HEK293 (cell line): Measurements from ENCODE around the gene HSPH1.

ENCODE experiments used
- CTCF ChIA-PET: fragments of 350-600 bp; formaldehyde crosslinking; extraction: SDS; loops from one replicate; lab custom pipeline; 2021; ENCODE audit warnings: antibody characterized with exemption; lab: Yijun Ruan, JAX
- POLR2A ChIA-PET: fragments of 300-600 bp; formaldehyde crosslinking; extraction: SDS; loops from one replicate; lab custom pipeline; 2020; ENCODE audit warnings: antibody characterized with exemption, inconsistent platforms; lab: Yijun Ruan, JAX
- H3K27ac ChIP-seq: fragments of 200-500 bp; sonication (Bioruptor generic); 2 replicates; pipeline ENCODE4 v1.5.1; 2014; ENCODE audit warnings: low read depth, low read length, control low read depth, inconsistent platforms; ENCODE audit errors: extremely low read depth
- H3K36me3 ChIP-seq, 2 experiments: fragments of 200-500 bp in 1 of 2; sonication (Bioruptor generic) in 1 of 2; 1 replicate in 1 of 2; 2 replicates in 1 of 2; pipeline ENCODE4 v1.5.1; 2014 to 2017; ENCODE audit warnings: inconsistent platforms in 2 of 2, low read length in 2 of 2; ENCODE audit not compliant: control insufficient read depth in 2 of 2, insufficient read depth in 1 of 2
- H3K4me1 ChIP-seq: fragments of 200-500 bp; sonication (Bioruptor generic); 2 replicates; pipeline ENCODE4 v1.5.1; 2014; ENCODE audit warnings: mild to moderate bottlenecking, low read length, inconsistent platforms; ENCODE audit not compliant: control insufficient read depth, insufficient read depth
- H3K4me3 ChIP-seq: 2 replicates; pipeline ENCODE4 v1.5.1; 2011; ENCODE audit warnings: low read depth, mild to moderate bottlenecking, control low read depth, low read length, moderate library complexity
- H3K9me3 ChIP-seq: fragments of 200-500 bp; sonication (Bioruptor generic); 2 replicates; pipeline ENCODE4 v1.5.1; 2014; ENCODE audit warnings: low read depth, low read length, inconsistent platforms; ENCODE audit not compliant: control insufficient read depth, insufficient read depth
- GFI1B ChIP-seq: fragments of 450-650 bp; formaldehyde crosslinking; IDR thresholded peaks from 2 replicates; pipeline ENCODE4 v1.5.1; 2016; ENCODE audit warnings: missing biosample characterization, missing genetic modification characterization
- GLIS1 ChIP-seq: fragments of 450-650 bp; formaldehyde crosslinking; IDR thresholded peaks from 2 replicates; pipeline ENCODE4 v1.5.1; 2016; ENCODE audit warnings: missing biosample characterization, missing genetic modification characterization
- HOXA7 ChIP-seq: sonication (generic); formaldehyde crosslinking; IDR thresholded peaks from 2 replicates; pipeline ENCODE4 v1.8.1; 2022; ENCODE audit warnings: missing genetic modification reagents, borderline replicate concordance
- KLF17 ChIP-seq: fragments of 450-650 bp; formaldehyde crosslinking; IDR thresholded peaks from 2 replicates; pipeline ENCODE4 v1.5.1; 2016; ENCODE audit warnings: missing biosample characterization, missing genetic modification characterization
- PATZ1 ChIP-seq: fragments of 450-650 bp; formaldehyde crosslinking; IDR thresholded peaks from 2 replicates; pipeline ENCODE4 v1.5.1; 2016; ENCODE audit warnings: missing biosample characterization, missing genetic modification characterization
- PRDM6 ChIP-seq: fragments of 450-650 bp; formaldehyde crosslinking; IDR thresholded peaks from 2 replicates; pipeline ENCODE4 v1.5.1; 2017; ENCODE audit warnings: missing biosample characterization, missing genetic modification characterization
- ZBTB1 ChIP-seq: fragments of 450-650 bp; formaldehyde crosslinking; IDR thresholded peaks from 2 replicates; pipeline ENCODE4 v1.5.1; 2016; ENCODE audit warnings: missing biosample characterization, missing genetic modification characterization
- ZBTB49 ChIP-seq: fragments of 450-650 bp; formaldehyde crosslinking; IDR thresholded peaks from 2 replicates; pipeline ENCODE4 v1.5.1; 2016; ENCODE audit warnings: missing biosample characterization, missing genetic modification characterization, low read depth
- ZNF184 ChIP-seq: fragments of 450-650 bp; IDR thresholded peaks from 2 replicates; pipeline ENCODE4 v1.5.1; 2018; ENCODE audit warnings: missing biosample characterization, mild to moderate bottlenecking, missing genetic modification characterization
- ZNF24 ChIP-seq: fragments of 450-650 bp; formaldehyde crosslinking; IDR thresholded peaks from 2 replicates; pipeline ENCODE4 v1.5.1; 2016; ENCODE audit warnings: missing biosample characterization, missing genetic modification characterization
- ZNF37A ChIP-seq: fragments of 450-650 bp; IDR thresholded peaks from 2 replicates; pipeline ENCODE4 v1.5.1; 2018; ENCODE audit warnings: missing biosample characterization, missing genetic modification characterization
- ZNF423 ChIP-seq: fragments of 450-650 bp; formaldehyde crosslinking; IDR thresholded peaks from 2 replicates; pipeline ENCODE4 v1.5.1; 2016; ENCODE audit warnings: missing biosample characterization, missing genetic modification characterization
- ZNF548 ChIP-seq: fragments of 450-650 bp; formaldehyde crosslinking; IDR thresholded peaks from 2 replicates; pipeline ENCODE4 v1.5.1; 2016; ENCODE audit warnings: missing biosample characterization, missing genetic modification characterization
- ZNF596 ChIP-seq: fragments of 450-650 bp; IDR thresholded peaks from 2 replicates; pipeline ENCODE4 v1.5.0; 2018; ENCODE audit warnings: missing biosample characterization, mild to moderate bottlenecking, missing genetic modification characterization, moderate library complexity
- ZNF777 ChIP-seq: fragments of 450-650 bp; formaldehyde crosslinking; IDR thresholded peaks from 2 replicates; pipeline ENCODE4 v1.5.1; 2017; ENCODE audit warnings: missing biosample characterization, missing genetic modification characterization, borderline replicate concordance
- TF ChIP-seq, protein P1 (sequence below): fragments of 450-650 bp; formaldehyde crosslinking; IDR thresholded peaks from 2 replicates; pipeline ENCODE4 v1.5.1; 2017; ENCODE audit warnings: missing biosample characterization, missing genetic modification characterization

Gene HSPH1

DNA sequence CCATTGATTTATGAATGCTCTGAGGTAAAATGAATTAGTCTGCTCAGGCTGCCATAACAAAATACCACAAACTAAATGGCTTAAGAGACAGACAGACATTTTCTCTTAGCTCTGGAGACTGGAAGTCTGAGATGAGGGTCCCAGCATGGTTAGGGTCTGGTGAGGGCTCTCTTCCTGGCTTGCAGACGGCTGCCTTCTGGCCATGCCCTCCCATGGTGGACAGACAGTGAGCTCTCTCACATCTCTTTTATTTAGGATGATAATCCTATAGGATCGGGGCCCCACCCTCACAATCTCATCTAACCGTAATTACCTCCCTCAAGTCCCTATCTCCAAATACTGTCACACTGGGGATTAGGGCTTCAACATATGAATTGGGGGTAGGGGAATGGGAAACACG lies 47.1 kb downstream of the HSPH1 start:
- CTCF ChIA-PET, result no interaction called here
- H3K36me3 ChIP-seq, result no peaks in the 10 kb centered on the region
- POLR2A ChIA-PET, result no interaction called here

More for the DNA sequence above, 47.1 kb downstream of the HSPH1 start:
- H3K9me3 ChIP-seq, result no peaks in the 10 kb centered on the region
- TF ChIP-seq GFI1B (tag by site-specific recombination) (no peak), ZBTB1 (no peak), GLIS1 (no peak), ZNF548 (tag by site-specific recombination) (no peak), ZBTB49 (tag by site-specific recombination) (no peak), HOXA7 (CRISPR knock-in tag) (no peak), KLF17 (no peak), ZNF37A (tag by site-specific recombination) (no peak), PRDM6 (tag by site-specific recombination) (no peak), ZNF184 (tag by site-specific recombination) (no peak), ZNF777 (no peak), ZNF423 (no peak), ZNF24 (tag by site-specific recombination) (no peak), ZNF596 (tag by site-specific recombination) (no peak), PATZ1 (no peak)
- TF ChIP-seq, protein P1, sequence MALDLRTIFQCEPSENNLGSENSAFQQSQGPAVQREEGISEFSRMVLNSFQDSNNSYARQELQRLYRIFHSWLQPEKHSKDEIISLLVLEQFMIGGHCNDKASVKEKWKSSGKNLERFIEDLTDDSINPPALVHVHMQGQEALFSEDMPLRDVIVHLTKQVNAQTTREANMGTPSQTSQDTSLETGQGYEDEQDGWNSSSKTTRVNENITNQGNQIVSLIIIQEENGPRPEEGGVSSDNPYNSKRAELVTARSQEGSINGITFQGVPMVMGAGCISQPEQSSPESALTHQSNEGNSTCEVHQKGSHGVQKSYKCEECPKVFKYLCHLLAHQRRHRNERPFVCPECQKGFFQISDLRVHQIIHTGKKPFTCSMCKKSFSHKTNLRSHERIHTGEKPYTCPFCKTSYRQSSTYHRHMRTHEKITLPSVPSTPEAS, result no peak
- TF ChIP-seq, all 188 proteins: peak for 0
- no peaks in the 10 kb centered on the region for H3K4me1 ChIP-seq
- H3K4me3 ChIP-seq, result no peak overlapping the region
- H3K27ac ChIP-seq, result no peak overlapping the region
